ENCODE results near the gene RXRA.

DNA sequence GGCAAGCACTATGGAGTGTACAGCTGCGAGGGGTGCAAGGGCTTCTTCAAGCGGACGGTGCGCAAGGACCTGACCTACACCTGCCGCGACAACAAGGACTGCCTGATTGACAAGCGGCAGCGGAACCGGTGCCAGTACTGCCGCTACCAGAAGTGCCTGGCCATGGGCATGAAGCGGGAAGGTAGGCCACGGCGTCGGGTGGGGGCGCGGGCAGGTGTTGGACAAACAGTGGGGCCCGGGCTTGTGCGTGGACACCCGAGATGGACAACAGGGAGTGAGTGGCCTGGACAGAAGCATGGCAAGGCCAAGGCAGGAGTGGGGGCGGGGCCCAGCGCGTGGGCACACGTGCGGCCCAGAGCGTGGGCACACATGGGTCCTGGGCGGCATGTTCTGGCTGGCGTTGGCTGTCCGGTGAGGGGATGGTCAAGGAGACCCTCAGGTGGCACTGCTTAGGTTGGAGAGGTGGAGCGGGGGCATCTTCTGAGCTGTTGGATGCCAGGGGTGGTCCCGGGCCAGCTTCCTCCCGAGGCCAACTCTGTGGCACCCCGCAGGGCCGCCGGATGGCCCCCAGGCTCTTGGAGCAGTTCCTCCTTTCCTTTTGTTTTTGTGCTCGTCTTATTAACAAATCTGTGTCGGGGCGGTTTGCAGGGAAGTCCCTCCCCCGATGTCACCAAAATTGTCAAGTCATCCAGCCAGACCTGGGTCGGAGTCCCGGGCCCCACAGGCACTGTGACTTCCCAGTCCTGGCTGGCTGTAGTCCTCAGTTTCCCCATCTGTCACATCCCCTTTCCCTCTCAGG, 82.9 kb downstream of the RXRA start:
- TF ChIP-seq POLR2AphosphoS5 (IDR thresholded peaks at IDR 0.05; ENCODE audit: insufficient read depth in 1 of 2, low read depth in 1 of 2) (no peak), CTCF (IDR thresholded peaks at IDR 0.05) (no peak)

Data from vagina (tissue), 2 donors.